ENCODE measurements around the gene BUD31. TPM values are rescaled to one million over a fixed set of nuclear protein-coding genes. Genes with fewer than 3 reads are reported as not detected.
A peak's percentile ranks its signal among the peaks of the same experiment; 100 is the strongest.

BUD31 gene
- total and polyA plus RNA-seq, 2 of the 13 experiments (the other 11 are each of a cell fraction or from before 2014, with no cell fraction given), result 35.1 to 79.1 TPM

DNA sequence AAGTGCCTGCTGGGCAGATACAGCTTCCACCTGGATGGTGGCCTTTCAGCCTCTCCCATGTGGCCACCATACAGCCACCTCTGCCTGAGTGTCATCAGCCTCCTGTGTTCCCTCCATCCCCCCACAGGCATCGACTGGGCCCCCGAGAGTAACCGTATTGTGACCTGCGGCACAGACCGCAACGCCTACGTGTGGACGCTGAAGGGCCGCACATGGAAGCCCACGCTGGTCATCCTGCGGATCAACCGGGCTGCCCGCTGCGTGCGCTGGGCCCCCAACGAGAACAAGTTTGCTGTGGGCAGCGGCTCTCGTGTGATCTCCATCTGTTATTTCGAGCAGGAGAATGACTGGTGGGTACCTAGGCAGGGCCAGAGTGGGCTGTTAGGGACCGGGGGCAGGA is 20.9 kb upstream of the BUD31 start:
- FAIRE-seq (no peak), DNase-seq (ENCODE audit: low spot score) (no peak), ATAC-seq (no peak)
- intact Hi-C loops (cut with micrococcal nuclease; ENCODE audit: unreplicated experiment) (loop anchor here (1.0 kb wide), 1 partner anchor 23 kb away; no protein-coding TSS in a partner anchor), in situ Hi-C loops (cut with HindIII; ENCODE audit: extremely low pct_ligation_motif_present, low pct_unique_long_range_greater_than_20kb) (no loop called here)
- TF ChIP-seq ZNF850 (CRISPR knock-in tag; conservative IDR thresholded peaks at IDR 0.05) (no peak), ARNT (IDR thresholded peaks at IDR 0.05) (no peak), ZNF777 (CRISPR knock-in tag; IDR thresholded peaks at IDR 0.05) (no peak), FOXP1 (IDR thresholded peaks at IDR 0.05) (no peak), FOXP1 (CRISPR knock-in tag; IDR thresholded peaks at IDR 0.05) (no peak), RBFOX2 (IDR thresholded peaks at IDR 0.05; ENCODE audit: low read depth, low read length) (0 out of 2 replicates have a peak, but pooled peaks have one; percentile 36), AGO2 (optimal IDR thresholded peaks at IDR 0.05; ENCODE audit: low read depth, low read length) (peak; percentile 79)
- TF ChIP-seq, protein P1, sequence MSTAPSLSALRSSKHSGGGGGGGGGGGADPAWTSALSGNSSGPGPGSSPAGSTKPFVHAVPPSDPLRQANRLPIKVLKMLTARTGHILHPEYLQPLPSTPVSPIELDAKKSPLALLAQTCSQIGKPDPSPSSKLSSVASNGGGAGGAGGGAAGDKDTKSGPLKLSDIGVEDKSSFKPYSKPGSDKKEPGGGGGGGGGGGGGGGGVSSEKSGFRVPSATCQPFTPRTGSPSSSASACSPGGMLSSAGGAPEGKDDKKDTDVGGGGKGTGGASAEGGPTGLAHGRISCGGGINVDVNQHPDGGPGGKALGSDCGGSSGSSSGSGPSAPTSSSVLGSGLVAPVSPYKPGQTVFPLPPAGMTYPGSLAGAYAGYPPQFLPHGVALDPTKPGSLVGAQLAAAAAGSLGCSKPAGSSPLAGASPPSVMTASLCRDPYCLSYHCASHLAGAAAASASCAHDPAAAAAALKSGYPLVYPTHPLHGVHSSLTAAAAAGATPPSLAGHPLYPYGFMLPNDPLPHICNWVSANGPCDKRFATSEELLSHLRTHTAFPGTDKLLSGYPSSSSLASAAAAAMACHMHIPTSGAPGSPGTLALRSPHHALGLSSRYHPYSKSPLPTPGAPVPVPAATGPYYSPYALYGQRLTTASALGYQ (CRISPR knock-in tag; IDR thresholded peaks at IDR 0.05), result no peak
- TF ChIP-seq, protein P2, sequence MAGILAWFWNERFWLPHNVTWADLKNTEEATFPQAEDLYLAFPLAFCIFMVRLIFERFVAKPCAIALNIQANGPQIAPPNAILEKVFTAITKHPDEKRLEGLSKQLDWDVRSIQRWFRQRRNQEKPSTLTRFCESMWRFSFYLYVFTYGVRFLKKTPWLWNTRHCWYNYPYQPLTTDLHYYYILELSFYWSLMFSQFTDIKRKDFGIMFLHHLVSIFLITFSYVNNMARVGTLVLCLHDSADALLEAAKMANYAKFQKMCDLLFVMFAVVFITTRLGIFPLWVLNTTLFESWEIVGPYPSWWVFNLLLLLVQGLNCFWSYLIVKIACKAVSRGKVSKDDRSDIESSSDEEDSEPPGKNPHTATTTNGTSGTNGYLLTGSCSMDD (CRISPR knock-in tag; IDR thresholded peaks at IDR 0.05), result no peak
- Histone ChIP-seq H3K79me2 (ENCODE audit: insufficient read depth, low read length) (peaks cover 5% of the 10 kb centered on the region), H3K4me2 (ENCODE audit: low read depth, low read length) (no peak overlapping the region), H3K9ac (ENCODE audit: insufficient read depth, low read depth, low read length) (no peak overlapping the region), H2AFZ (ENCODE audit: low read length) (no peak overlapping the region), H3K27ac (ENCODE audit: extremely low read length, insufficient read depth, low read length) (no peak overlapping the region), H3K4me3 (replicated peaks in 1 of 3; ENCODE audit: insufficient read depth in 1 of 3, low read depth in 2 of 3, low read length in 3 of 3) (no peak overlapping the region), H4K20me1 (ENCODE audit: insufficient read depth, low read length) (0 out of 2 replicates have a peak, but pooled peaks cover 6% of the 10 kb centered on the region), H3K36me3 (replicated peaks in 1 of 2; ENCODE audit: control insufficient read depth in 1 of 2, insufficient read depth in 2 of 2, low read length in 2 of 2) (peaks cover 17 to 45% of the 10 kb centered on the region in 2 experiments), H3K9me3 (ENCODE audit: low read length) (no peaks in the 10 kb centered on the region), H3K27me3 (ENCODE audit: control insufficient read depth in 1 of 2, insufficient read depth in 2 of 2, low read length in 2 of 2) (no peaks in the 10 kb centered on the region), H3K4me1 (ENCODE audit: insufficient read depth, low read length) (no peaks in the 10 kb centered on the region)
- no TSS peak for BruUV-seq (replicated peaks)
- CTCF ChIA-PET (ENCODE audit: low intra/inter-chr PET ratio, low total read pairs), result interaction anchor here (2.2 kb wide), 1 partner anchor 23 kb away, joined by 18 read pairs; no protein-coding TSS in a partner anchor
- 100% methylated on average over 19 of the region's 20 CpGs for WGBS (ENCODE audit: low lambda C conversion rate)
- POLR2A ChIA-PET, result interaction anchor here (1.7 kb wide), 1 partner anchor 21 kb away, joined by 5 read pairs; the partner anchor contains the start of genes BUD31 and PDAP1

Measured in HepG2 (cell line).